HFF-Myc (cell line): ENCODE results near the gene FAM3D.

Experiments
- DNase-seq: peaks from one replicate; pipeline ENCODE4 v3.0.0-alpha.2; 2011; ENCODE audit warnings: low read depth; ENCODE audit errors: extremely low read depth
- H3K4me3 ChIP-seq: replicated peaks from 2 replicates; pipeline ENCODE4 v1.5.1; 2011; ENCODE audit warnings: low read depth, mild to moderate bottlenecking, control low read depth, low read length
- TF ChIP-seq, protein P1 (sequence below): IDR thresholded peaks from 2 replicates; pipeline ENCODE4 v1.5.1; 2012; ENCODE audit warnings: mild to moderate bottlenecking, low read depth, low read length, control low read depth; ENCODE audit errors: missing control alignments

FAM3D gene

DNA sequence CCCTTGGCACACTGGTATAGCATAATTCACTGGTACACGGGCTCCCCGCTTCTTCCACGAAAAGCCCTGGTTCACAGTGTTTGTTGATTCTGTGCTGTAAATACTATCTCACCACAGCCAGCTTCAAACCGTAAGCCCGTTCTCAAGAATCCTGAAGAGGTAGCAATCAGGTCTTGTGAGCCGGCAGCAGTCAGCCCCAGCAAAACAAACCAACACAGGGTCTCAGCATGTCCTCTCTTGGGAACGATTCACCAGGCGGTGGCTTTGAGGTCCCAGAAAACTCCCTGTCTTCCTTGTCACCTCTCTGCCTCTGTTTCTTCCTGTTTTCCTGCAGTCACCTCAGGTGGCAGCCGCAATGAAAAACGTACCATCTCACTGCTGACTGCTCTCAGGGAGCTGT, 19.1 kb upstream of the FAM3D start:
- H3K4me3 ChIP-seq, result no peak overlapping the region
- no peak for DNase-seq
- TF ChIP-seq, protein P1, sequence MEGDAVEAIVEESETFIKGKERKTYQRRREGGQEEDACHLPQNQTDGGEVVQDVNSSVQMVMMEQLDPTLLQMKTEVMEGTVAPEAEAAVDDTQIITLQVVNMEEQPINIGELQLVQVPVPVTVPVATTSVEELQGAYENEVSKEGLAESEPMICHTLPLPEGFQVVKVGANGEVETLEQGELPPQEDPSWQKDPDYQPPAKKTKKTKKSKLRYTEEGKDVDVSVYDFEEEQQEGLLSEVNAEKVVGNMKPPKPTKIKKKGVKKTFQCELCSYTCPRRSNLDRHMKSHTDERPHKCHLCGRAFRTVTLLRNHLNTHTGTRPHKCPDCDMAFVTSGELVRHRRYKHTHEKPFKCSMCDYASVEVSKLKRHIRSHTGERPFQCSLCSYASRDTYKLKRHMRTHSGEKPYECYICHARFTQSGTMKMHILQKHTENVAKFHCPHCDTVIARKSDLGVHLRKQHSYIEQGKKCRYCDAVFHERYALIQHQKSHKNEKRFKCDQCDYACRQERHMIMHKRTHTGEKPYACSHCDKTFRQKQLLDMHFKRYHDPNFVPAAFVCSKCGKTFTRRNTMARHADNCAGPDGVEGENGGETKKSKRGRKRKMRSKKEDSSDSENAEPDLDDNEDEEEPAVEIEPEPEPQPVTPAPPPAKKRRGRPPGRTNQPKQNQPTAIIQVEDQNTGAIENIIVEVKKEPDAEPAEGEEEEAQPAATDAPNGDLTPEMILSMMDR, result no peak

DNA sequence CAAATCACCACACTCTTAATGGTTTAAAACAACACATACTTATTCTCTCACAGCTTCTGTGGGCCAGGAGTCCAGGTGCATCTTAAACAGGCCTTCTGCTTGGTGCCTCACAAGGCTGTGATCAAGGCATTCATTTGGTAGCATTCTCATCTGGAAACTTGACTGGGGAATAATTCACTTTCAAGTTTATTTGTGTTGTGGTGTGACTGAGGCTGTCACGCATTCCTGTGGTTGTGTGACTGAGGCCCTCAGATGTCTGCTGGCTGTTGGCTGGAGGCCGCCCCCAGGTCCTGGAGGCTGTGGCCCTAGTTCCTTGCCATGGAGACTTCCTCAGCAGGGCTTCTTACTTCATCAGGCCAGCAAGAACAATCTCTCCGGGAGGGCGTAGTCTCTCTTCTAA, 16.9 kb upstream of the FAM3D start:
- TF ChIP-seq, protein P1, result no peak
- H3K4me3 ChIP-seq, result no peak overlapping the region
- DNase-seq, result peak; percentile 19

DNA sequence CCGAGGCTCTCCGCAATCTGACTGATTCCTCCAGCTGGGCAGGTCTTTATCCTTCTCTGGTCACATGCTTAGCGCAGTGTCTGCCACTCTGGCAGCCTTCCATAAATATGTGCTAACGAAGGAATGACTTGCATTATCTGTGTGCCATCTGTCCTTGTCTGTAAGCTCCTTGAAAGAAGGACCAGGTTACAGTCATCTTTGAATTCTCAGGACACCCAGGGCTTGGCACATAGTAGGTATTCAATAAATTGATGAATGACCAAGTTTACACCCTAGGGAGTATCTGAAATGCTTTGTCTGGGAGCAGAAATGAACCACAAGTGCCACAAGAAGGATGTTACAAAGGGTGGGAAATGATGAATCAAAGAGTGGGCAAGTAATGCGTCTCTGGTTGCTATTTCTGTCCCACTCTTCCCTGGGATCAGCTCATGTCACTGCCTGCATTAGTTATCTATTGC, 16.5 kb upstream of the FAM3D start:
- TF ChIP-seq, protein P1, result no peak
- no peak overlapping the region for H3K4me3 ChIP-seq
- no peak for DNase-seq

DNA sequence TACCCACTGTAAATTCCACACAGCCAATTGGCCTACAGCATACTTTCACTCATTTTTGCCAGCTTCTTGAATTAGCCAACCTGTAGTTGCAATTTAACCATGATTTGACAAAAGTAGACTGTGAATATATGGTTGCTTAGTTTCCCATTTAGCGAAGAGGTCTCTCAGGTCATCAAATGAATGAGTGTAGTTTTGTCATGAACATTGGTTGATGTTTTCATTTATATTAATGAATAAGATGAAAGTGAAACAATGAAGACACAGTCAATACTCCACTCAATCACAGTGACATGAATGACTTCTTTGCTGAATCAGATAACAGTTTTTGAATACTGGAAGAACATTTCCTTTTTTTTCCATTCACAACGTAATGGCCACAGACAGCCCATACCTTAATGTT, 15.3 kb upstream of the FAM3D start:
- TF ChIP-seq, protein P1, result no peak
- no peak overlapping the region for H3K4me3 ChIP-seq
- DNase-seq, result no peak

DNA sequence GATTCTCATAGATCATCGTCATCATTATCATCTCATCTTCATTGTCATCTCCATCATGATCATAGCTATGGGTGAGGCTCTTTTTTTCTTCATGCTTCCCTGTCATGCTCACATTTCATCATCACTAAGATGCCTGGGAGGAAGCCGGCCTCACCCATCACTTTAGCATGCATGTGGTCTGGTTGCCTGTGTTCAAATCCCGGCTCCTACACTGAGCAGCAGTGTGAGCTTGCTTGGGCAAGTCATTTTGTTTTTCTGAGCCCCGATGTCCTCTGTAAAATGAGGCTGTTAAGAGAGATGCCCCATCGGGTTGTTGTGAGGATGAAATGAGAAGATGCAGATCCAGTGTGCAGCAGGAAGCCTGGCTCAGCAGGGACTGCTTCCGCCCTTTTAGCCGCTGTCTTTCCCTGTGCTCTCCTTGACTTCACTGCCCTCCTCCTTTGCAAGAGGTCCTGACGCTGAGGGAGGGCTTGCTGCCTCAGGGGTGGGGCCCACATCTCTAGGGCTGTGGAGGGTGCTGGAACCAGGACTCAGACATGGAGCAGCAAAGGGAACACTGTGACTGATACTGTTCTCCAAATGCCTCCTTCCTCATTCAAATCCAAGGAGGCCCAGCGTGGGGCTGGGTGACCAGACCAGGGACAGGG, 14.4 kb upstream of the FAM3D start:
- H3K4me3 ChIP-seq, result no peak overlapping the region
- DNase-seq, result no peak
- TF ChIP-seq, protein P1, result no peak

DNA sequence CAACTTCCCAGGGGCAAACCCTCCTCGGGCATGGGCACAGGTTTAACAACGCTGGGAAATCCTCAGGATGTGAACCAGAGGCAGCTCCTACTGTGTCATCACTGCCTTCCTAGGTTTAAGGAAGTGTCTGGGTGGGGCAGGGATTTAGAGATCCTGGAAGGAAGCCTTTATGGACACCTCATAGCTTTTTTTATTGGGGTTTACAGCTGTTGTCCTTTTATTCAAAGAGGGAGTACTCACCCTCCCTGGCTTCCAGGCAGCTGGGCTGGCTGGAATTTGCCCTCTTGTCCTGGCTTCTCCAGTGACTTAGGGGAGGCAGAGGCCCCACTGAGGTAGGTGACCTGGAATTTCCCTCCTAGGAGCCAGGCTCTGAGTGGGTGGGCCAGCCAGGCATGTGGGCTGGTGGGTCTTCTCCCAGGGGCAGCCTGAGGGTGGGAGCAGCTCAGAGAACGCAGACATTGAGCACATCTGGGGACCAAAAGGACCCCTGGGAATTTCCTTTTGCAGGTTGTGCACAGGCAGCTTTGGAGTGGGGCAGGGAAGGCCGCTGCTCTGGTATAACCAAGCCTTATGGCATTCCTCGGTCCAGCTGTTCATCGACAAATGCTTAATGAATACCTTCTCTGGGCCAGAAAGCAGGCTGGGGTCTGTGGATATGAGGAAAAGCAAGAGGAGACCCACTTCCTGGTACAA, 13.5 kb upstream of the FAM3D start:
- H3K4me3 ChIP-seq, result no peak overlapping the region
- TF ChIP-seq, protein P1, result no peak

More for the DNA sequence above, 13.5 kb upstream of the FAM3D start:
- DNase-seq, result no peak
